ENCODE data around the gene ADGRD2.

GRCh38 chr9:124409410-124409809 is 40.8 kb upstream of the ADGRD2 start:
- TF ChIP-seq POLR2A (IDR thresholded peaks at IDR 0.05; ENCODE audit: borderline replicate concordance, extremely low read depth, insufficient read depth, insufficient read length) (no peak), CTCF (IDR thresholded peaks at IDR 0.05 in 2 of 3, conservative IDR thresholded peaks at IDR 0.05 in 1 of 3; ENCODE audit: borderline replicate concordance in 1 of 3, insufficient read depth in 1 of 3, low read depth in 2 of 3, low read length in 2 of 3) (no peak), SRF (IDR thresholded peaks at IDR 0.05; ENCODE audit: low read depth) (no peak), TCF7L2 (IDR thresholded peaks at IDR 0.05; ENCODE audit: borderline replicate concordance, extremely low read depth, insufficient read depth, insufficient read length) (no peak), SP1 (IDR thresholded peaks at IDR 0.05; ENCODE audit: low read depth) (no peak)

All from HCT116 (cell line).